GM23338 (cell line): Measurements from ENCODE around the gene CNTRL. TPM values are rescaled to one million over a fixed set of nuclear protein-coding genes. Genes with fewer than 3 reads are reported as not detected.
"Not testable (repeated sequence)": the region's sequence is repeated elsewhere in the genome, so short reads cannot be mapped to it uniquely, and the experiment has no call there.

Experiments used
- ATAC-seq: fragments of 200-7000 bp; cut with Tn5 transposase; 3 replicates; pipeline ENCODE4 v1.9.1; 2020
- DNase-seq: peaks from one replicate; pipeline ENCODE4 v3.0.0-alpha.2; 2015; ENCODE audit warnings: low spot score
- H2AFZ ChIP-seq: fragments of 200-600 bp; sonication (generic); 2 replicates; pipeline ENCODE4 v1.8.0; 2016; ENCODE audit warnings: antibody characterized with exemption, mild to moderate bottlenecking, moderate library complexity
- H3F3A ChIP-seq: fragments of 200-600 bp; sonication (generic); replicated peaks from 2 replicates; pipeline ENCODE4 v1.8.0; 2017; ENCODE audit warnings: antibody characterized with exemption, mixed run types, low read depth
- H3K27ac ChIP-seq: fragments of 200-600 bp; sonication (generic); 2 replicates; pipeline ENCODE4 v1.6.1; 2016; ENCODE audit warnings: low read depth
- H3K27me3 ChIP-seq: fragments of 200-600 bp; sonication (generic); 2 replicates; pipeline ENCODE4 v1.8.0; 2016; ENCODE audit warnings: mild to moderate bottlenecking, mixed run types, moderate library complexity; ENCODE audit not compliant: insufficient read depth
- H3K36me3 ChIP-seq: fragments of 200-600 bp; sonication (generic); 2 replicates; pipeline ENCODE4 v1.8.0; 2016; ENCODE audit warnings: mild to moderate bottlenecking; ENCODE audit not compliant: insufficient read depth
- H3K4me1 ChIP-seq: fragments of 200-600 bp; sonication (generic); 2 replicates; pipeline ENCODE4 v1.8.0; 2016; ENCODE audit warnings: mild to moderate bottlenecking, moderate library complexity; ENCODE audit not compliant: insufficient read depth
- H3K4me2 ChIP-seq: fragments of 200-600 bp; sonication (generic); 2 replicates; pipeline ENCODE4 v1.7.1; 2017; ENCODE audit warnings: mixed run types
- H3K4me3 ChIP-seq: fragments of 200-600 bp; sonication (generic); 2 replicates; pipeline ENCODE4 v1.6.1; 2016; ENCODE audit warnings: mixed run types
- H3K79me2 ChIP-seq: fragments of 200-600 bp; sonication (generic); replicated peaks from 2 replicates; pipeline ENCODE4 v1.8.0; 2017; ENCODE audit warnings: mild to moderate bottlenecking; ENCODE audit not compliant: insufficient read depth
- H3K9me2 ChIP-seq: fragments of 200-600 bp; sonication (generic); 2 replicates; pipeline ENCODE4 v1.8.0; 2017; ENCODE audit not compliant: insufficient read depth
- H4K20me1 ChIP-seq: fragments of 200-600 bp; sonication (generic); replicated peaks from 2 replicates; pipeline ENCODE4 v1.8.0; 2017; ENCODE audit warnings: mild to moderate bottlenecking; ENCODE audit not compliant: insufficient read depth
- H3K27ac Mint-ChIP-seq: 2 replicates; pipeline ENCODE4 v1.8.0; 2020; ENCODE audit warnings: inconsistent platforms, mild to moderate bottlenecking, moderate library complexity, mixed read lengths
- H3K27me3 Mint-ChIP-seq: 3 replicates; pipeline ENCODE4 v1.8.0; 2022; ENCODE audit warnings: low read depth, mild to moderate bottlenecking, moderate library complexity, mixed read lengths, inconsistent platforms; ENCODE audit not compliant: insufficient read depth, poor library complexity
- H3K36me3 Mint-ChIP-seq: 3 replicates; pipeline ENCODE4 v1.8.0; 2021; ENCODE audit warnings: low read depth, mild to moderate bottlenecking, inconsistent platforms, moderate library complexity, mixed read lengths
- H3K4me1 Mint-ChIP-seq: 3 replicates; pipeline ENCODE4 v1.8.0; 2020; ENCODE audit warnings: mild to moderate bottlenecking, inconsistent platforms, mixed read lengths
- H3K4me3 Mint-ChIP-seq: 3 replicates; pipeline ENCODE4 v1.8.0; 2021; ENCODE audit warnings: moderate library complexity, mild to moderate bottlenecking, inconsistent platforms, mixed read lengths
- H3K9me3 Mint-ChIP-seq: 3 replicates; pipeline ENCODE4 v1.8.0; 2020; ENCODE audit warnings: moderate library complexity, mild to moderate bottlenecking, inconsistent platforms, mixed read lengths
- CREB1 ChIP-seq: fragments of 250-450 bp; sonication (Bioruptor Pico); IDR thresholded peaks from 2 replicates; pipeline ENCODE4 v1.5.0; 2020; ENCODE audit warnings: low read depth, mild to moderate bottlenecking, moderate library complexity
- CTCF ChIP-seq, 2 experiments: fragments of 200-600 bp in 1 of 2; sonication (generic) in 1 of 2; conservative IDR thresholded peaks; 2 replicates each; pipeline versions ENCODE4 v1.5.1 to v1.6.1; 2016 to 2017; ENCODE audit warnings: antibody characterized with exemption in 2 of 2, low read depth in 2 of 2, mild to moderate bottlenecking in 2 of 2, moderate library complexity in 1 of 2
- ETS1 ChIP-seq: IDR thresholded peaks from 2 replicates; pipeline ENCODE4 v1.6.1; 2016; ENCODE audit warnings: antibody characterized with exemption
- EZH2 ChIP-seq: fragments of 200-600 bp; sonication (generic); IDR thresholded peaks from one replicate; pipeline ENCODE4 v1.8.0; 2017; ENCODE audit warnings: antibody characterized with exemption, mild to moderate bottlenecking, low read depth; ENCODE audit not compliant: unreplicated experiment
- JUNB ChIP-seq: IDR thresholded peaks from one replicate; pipeline ENCODE4 v1.6.1; 2016; ENCODE audit warnings: antibody characterized with exemption; ENCODE audit not compliant: unreplicated experiment
- NANOG ChIP-seq: IDR thresholded peaks from 2 replicates; pipeline ENCODE4 v1.6.1; 2016; ENCODE audit warnings: antibody characterized with exemption, borderline replicate concordance
- REST ChIP-seq: IDR thresholded peaks from one replicate; pipeline ENCODE4 v1.6.1; 2018; ENCODE audit warnings: antibody characterized with exemption; ENCODE audit not compliant: unreplicated experiment
- STAT1 ChIP-seq: IDR thresholded peaks from one replicate; pipeline ENCODE4 v1.6.1; 2016; ENCODE audit warnings: antibody characterized with exemption; ENCODE audit not compliant: unreplicated experiment
- ZNF331 ChIP-seq: fragments of 250-450 bp; sonication (Bioruptor Pico); IDR thresholded peaks from 2 replicates; pipeline ENCODE4 v1.5.0; 2020; ENCODE audit warnings: low read depth, mild to moderate bottlenecking, moderate library complexity
- ZNF462 ChIP-seq: fragments of 250-450 bp; sonication (Bioruptor Pico); IDR thresholded peaks from 2 replicates; pipeline ENCODE4 v1.5.0; 2020; ENCODE audit warnings: mild to moderate bottlenecking, moderate library complexity
- polyA plus RNA-seq: library from polyadenylated mRNA; unstranded; fragments of >200 nt; fragmentation: Nextera tagmentation; extraction: Ambion mirVana; gene quantifications from 2 replicates; pipeline ENCODE4 v1.2.1, GENCODE V29; 2016
- total RNA-seq: library from RNA; depleted of rRNA; stranded (reverse); fragments of >200 nt; shearing (Covaris generic); gene quantifications from 2 replicates; pipeline ENCODE4 v1.2.3, GENCODE V29; 2014

Gene CNTRL
- total and polyA plus RNA-seq, 2 experiments from 2014 or later = 9.2 to 11.7 TPM

GRCh38 chr9:121178676-121179372 lies 104.1 kb downstream of the CNTRL start (continued):
- TF ChIP-seq ZNF462 = no peak
- TF ChIP-seq CREB1 (CRISPR knock-in tag) = no peak
- no peak for TF ChIP-seq JUNB
- TF ChIP-seq ETS1 = no peak
- no peak for TF ChIP-seq STAT1
- TF ChIP-seq NANOG = no peak
- no peak for TF ChIP-seq CTCF (conservative IDR thresholded peaks at IDR 0.05; ENCODE audit: low read depth in 2 of 2)
- no peak for TF ChIP-seq ZNF331
- TF ChIP-seq REST = no peak
- no peak for TF ChIP-seq EZH2

GRCh38 chr9:121179373-121179721 lies 104.6 kb downstream of the CNTRL start:
- H3K9me2 ChIP-seq, H3F3A ChIP-seq, H3K27me3 Mint-ChIP-seq, H2AFZ ChIP-seq, H3K4me3 ChIP-seq, DNase-seq, H3K9me3 Mint-ChIP-seq, H3K4me1 ChIP-seq, H3K4me2 ChIP-seq, H3K79me2 ChIP-seq, H3K27ac Mint-ChIP-seq, H3K27ac ChIP-seq, ATAC-seq, H3K4me1 Mint-ChIP-seq, H3K27me3 ChIP-seq, H3K36me3 ChIP-seq, H3K4me3 Mint-ChIP-seq: not testable (repeated sequence)
- 0 out of 2 replicates have a peak, but pooled peaks cover 15% of the 10 kb centered on the region for H4K20me1 ChIP-seq
- peaks cover 17% of the 10 kb centered on the region; the same call in 2 of the 3 replicates for H3K36me3 Mint-ChIP-seq
